ENCODE data around the gene PTPRN2. TPM values are rescaled to one million over a fixed set of nuclear protein-coding genes. Genes with fewer than 3 reads are reported as not detected.

The PTPRN2 gene
- total RNA-seq, 1 experiment from 2014 or later = 1.1 TPM

GRCh38 chr7:158313931-158314330, 273.7 kb downstream of the PTPRN2 start:
- Histone ChIP-seq H3K4me3 (ENCODE audit: low read depth in 2 of 2, low read length in 2 of 2) (no peak overlapping the region), H3K27ac (ENCODE audit: low read length) (no peak overlapping the region), H3K36me3 (ENCODE audit: control insufficient read depth, insufficient read depth, low read length) (no peaks in the 10 kb centered on the region), H3K27me3 (ENCODE audit: control insufficient read depth, insufficient read depth, low read length) (no peaks in the 10 kb centered on the region), H3K4me1 (ENCODE audit: control insufficient read depth, insufficient read depth, low read length) (no peaks in the 10 kb centered on the region), H3K9me3 (ENCODE audit: control insufficient read depth, insufficient read depth, low read depth, low read length) (peaks cover 2% of the 10 kb centered on the region; the same call in 1 of the 2 replicates)
- ChIA-PET POLR2A (no interaction called here), CTCF (no interaction called here)
- no peak for TF ChIP-seq SIN3A (IDR thresholded peaks at IDR 0.05; ENCODE audit: borderline replicate concordance, insufficient read depth, low read depth, low read length)
- TF ChIP-seq, protein P1, sequence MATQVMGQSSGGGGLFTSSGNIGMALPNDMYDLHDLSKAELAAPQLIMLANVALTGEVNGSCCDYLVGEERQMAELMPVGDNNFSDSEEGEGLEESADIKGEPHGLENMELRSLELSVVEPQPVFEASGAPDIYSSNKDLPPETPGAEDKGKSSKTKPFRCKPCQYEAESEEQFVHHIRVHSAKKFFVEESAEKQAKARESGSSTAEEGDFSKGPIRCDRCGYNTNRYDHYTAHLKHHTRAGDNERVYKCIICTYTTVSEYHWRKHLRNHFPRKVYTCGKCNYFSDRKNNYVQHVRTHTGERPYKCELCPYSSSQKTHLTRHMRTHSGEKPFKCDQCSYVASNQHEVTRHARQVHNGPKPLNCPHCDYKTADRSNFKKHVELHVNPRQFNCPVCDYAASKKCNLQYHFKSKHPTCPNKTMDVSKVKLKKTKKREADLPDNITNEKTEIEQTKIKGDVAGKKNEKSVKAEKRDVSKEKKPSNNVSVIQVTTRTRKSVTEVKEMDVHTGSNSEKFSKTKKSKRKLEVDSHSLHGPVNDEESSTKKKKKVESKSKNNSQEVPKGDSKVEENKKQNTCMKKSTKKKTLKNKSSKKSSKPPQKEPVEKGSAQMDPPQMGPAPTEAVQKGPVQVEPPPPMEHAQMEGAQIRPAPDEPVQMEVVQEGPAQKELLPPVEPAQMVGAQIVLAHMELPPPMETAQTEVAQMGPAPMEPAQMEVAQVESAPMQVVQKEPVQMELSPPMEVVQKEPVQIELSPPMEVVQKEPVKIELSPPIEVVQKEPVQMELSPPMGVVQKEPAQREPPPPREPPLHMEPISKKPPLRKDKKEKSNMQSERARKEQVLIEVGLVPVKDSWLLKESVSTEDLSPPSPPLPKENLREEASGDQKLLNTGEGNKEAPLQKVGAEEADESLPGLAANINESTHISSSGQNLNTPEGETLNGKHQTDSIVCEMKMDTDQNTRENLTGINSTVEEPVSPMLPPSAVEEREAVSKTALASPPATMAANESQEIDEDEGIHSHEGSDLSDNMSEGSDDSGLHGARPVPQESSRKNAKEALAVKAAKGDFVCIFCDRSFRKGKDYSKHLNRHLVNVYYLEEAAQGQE (IDR thresholded peaks at IDR 0.05; ENCODE audit: insufficient read depth in 1 of 2, low read depth in 2 of 2, low read length in 1 of 2) = no peak
- TF ChIP-seq POLR2AphosphoS5 (IDR thresholded peaks at IDR 0.05; ENCODE audit: low read depth, low read length) = no peak
- TF ChIP-seq TCF7L2 (IDR thresholded peaks at IDR 0.05; ENCODE audit: low read depth, low read length) = no peak
- TF ChIP-seq, protein P2, sequence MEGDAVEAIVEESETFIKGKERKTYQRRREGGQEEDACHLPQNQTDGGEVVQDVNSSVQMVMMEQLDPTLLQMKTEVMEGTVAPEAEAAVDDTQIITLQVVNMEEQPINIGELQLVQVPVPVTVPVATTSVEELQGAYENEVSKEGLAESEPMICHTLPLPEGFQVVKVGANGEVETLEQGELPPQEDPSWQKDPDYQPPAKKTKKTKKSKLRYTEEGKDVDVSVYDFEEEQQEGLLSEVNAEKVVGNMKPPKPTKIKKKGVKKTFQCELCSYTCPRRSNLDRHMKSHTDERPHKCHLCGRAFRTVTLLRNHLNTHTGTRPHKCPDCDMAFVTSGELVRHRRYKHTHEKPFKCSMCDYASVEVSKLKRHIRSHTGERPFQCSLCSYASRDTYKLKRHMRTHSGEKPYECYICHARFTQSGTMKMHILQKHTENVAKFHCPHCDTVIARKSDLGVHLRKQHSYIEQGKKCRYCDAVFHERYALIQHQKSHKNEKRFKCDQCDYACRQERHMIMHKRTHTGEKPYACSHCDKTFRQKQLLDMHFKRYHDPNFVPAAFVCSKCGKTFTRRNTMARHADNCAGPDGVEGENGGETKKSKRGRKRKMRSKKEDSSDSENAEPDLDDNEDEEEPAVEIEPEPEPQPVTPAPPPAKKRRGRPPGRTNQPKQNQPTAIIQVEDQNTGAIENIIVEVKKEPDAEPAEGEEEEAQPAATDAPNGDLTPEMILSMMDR (IDR thresholded peaks at IDR 0.05) = no peak
- in situ Hi-C loops (cut with HindIII; ENCODE audit: low pct_unique_long_range_greater_than_20kb, low sequenced_read_pairs) = no loop called here
- no peak for DNase-seq (ENCODE audit: low read depth, low spot score)
- no peak for ATAC-seq
- BruUV-seq (replicated peaks) = no TSS peak
- intact Hi-C loops (cut with micrococcal nuclease; ENCODE audit: unreplicated experiment) = no loop called here

- ChIA-PET POLR2A (no interaction called here), CTCF (no interaction called here)
- no peak for DNase-seq (ENCODE audit: low read depth, low spot score)
- Histone ChIP-seq H3K27me3 (ENCODE audit: control insufficient read depth, insufficient read depth, low read length) (no peaks in the 10 kb centered on the region), H3K36me3 (ENCODE audit: control insufficient read depth, insufficient read depth, low read length) (no peaks in the 10 kb centered on the region), H3K4me3 (ENCODE audit: low read depth in 2 of 2, low read length in 2 of 2) (no peak overlapping the region), H3K9me3 (ENCODE audit: control insufficient read depth, insufficient read depth, low read depth, low read length) (peaks cover 10% of the 10 kb centered on the region; the same call in 1 of the 2 replicates), H3K4me1 (ENCODE audit: control insufficient read depth, insufficient read depth, low read length) (no peaks in the 10 kb centered on the region), H3K27ac (ENCODE audit: low read length) (no peak overlapping the region)
- in situ Hi-C loops (cut with HindIII; ENCODE audit: low pct_unique_long_range_greater_than_20kb, low sequenced_read_pairs) = no loop called here
- no TSS peak for BruUV-seq (replicated peaks)
- intact Hi-C loops (cut with micrococcal nuclease; ENCODE audit: unreplicated experiment) = no loop called here
- TF ChIP-seq, protein P1 (IDR thresholded peaks at IDR 0.05; ENCODE audit: insufficient read depth in 1 of 2, low read depth in 2 of 2, low read length in 1 of 2) = no peak
- TF ChIP-seq, protein P2 (IDR thresholded peaks at IDR 0.05) = no peak
- no peak for TF ChIP-seq TCF7L2 (IDR thresholded peaks at IDR 0.05; ENCODE audit: low read depth, low read length)
- TF ChIP-seq POLR2AphosphoS5 (IDR thresholded peaks at IDR 0.05; ENCODE audit: low read depth, low read length) = no peak
- no peak for TF ChIP-seq SIN3A (IDR thresholded peaks at IDR 0.05; ENCODE audit: borderline replicate concordance, insufficient read depth, low read depth, low read length)
- ATAC-seq = no peak
Measured at GRCh38 chr7:158312789-158313188, 274.8 kb downstream of the PTPRN2 start.
